CD4-positive, alpha-beta T cell treated with Interleukin-4 for 4 hours (primary cell): Measurements from ENCODE around the gene AKIRIN1.
"Not testable (repeated sequence)": the region's sequence is repeated elsewhere in the genome, so short reads cannot be mapped to it uniquely, and the experiment has no call there.

Experiments used
- DNase-seq: peaks from one replicate; pipeline ENCODE4 v3.0.0-alpha.2; 2020

Gene AKIRIN1

DNA sequence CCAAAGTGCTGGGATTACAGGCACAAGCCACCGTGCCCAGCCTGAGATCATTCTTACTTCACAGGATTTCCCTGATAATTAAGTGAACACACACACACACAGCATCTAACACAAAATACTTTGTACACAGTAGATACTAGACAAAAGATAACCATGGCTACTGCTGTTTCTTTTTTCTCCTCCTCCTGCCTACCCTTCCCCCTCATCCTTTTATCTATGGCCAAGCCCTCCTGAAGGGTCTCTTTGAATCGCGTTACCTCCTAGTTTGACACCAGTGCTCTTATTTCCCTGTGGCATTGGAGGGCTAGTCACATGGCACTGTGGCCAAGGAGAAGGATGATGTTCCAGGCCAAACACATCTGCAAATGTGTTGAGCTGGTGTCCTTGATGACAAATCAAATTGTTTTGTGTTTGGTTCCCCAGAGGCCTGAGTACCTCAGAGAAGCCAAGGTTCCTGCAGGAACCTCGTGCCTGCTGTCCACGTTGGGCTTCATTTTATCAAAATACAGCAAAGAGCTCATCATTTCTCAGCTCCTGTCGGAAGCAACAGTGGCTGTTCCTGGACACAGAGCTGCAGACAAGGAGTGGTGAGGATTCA, 55.6 kb downstream of the AKIRIN1 start:
- DNase-seq, result no peak

DNA sequence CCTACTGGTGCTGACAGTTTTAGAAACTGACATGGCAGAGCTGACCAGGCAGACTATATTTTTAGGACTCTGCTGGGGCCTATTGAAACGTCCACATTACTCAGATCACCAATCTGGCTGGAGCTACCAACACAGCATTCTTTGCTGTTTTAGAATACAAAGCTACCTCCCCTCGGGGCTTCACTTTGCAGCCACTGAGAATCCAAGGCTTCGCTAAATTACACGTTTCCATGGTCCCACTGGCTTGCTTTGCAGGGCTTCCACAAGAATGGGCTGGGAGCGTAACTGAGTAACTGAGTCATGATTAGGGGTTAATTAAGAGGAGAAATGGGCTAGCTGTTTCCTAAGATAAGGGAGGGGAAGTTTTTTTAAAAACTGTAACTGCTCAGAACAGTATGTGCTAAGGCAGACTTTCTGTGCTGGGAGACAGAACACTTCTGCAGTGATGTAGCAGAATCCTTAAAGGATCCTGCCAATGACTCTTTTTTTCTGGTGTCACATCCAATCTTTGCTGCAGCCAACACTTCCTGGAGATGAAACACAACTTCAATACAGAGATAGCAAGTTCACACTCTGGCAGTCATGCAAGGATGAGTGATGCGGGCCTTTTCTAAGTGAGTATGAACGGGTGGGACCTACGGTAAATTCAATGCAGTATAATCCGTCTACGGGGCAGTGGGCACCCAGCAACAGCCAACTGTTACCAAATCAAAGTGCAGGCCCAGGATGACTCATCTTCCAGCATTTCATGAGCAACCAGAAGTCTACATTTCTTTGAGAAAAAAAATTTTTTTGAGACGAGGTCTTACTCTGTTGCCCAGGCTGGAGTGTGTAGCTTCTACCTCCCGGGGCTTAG, 56.5 kb downstream of the AKIRIN1 start:
- no peak for DNase-seq

DNA sequence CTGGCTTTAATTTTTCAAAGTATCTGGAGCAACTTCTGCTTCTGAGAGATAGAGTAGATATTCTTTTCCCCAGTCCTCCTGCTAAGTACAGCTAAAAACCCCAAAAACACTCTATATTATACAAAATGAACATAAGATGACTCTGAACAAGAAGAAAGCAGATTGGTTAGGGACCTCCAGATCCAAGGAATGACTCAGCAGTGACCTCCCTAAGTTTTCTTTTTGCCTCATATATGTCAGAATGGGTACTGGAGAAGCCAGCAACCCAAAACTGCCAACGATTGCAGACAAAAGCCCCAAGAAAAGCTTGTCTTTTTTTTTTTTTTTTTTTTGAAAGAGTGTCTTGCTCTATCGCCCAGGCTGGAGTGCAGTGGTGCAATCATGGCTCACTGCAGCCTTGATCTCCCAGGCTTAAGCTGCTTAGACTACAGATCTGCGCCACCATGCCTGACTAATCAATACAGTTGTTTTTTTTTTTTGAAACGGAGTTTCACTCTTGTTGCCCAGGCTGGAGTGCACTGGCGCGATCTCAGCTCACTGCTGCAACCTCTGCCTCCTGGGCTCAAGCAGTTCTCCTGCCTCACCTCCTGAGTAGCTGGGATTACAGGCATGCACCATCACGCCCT, 57.8 kb downstream of the AKIRIN1 start:
- no peak for DNase-seq

DNA sequence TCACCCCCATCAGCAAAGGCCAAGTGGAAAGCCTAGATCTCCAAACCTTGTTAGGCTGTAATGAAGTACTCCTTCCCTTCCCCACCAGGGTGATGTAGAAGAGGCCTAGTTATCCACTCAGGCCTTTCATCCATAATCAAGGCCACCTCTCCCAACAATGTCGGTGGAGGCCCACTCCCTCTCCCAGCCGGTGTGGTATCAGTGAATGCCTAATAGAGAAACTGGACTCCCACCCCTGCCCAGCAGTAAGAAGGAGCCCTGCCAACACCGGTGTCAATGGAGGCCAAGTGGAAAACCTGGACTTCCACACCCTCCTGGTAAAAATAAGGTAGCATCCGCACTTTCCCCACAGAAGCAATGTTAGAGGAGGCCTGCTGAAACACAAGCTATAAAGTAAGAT, 58.9 kb downstream of the AKIRIN1 start:
- no peak for DNase-seq

DNA sequence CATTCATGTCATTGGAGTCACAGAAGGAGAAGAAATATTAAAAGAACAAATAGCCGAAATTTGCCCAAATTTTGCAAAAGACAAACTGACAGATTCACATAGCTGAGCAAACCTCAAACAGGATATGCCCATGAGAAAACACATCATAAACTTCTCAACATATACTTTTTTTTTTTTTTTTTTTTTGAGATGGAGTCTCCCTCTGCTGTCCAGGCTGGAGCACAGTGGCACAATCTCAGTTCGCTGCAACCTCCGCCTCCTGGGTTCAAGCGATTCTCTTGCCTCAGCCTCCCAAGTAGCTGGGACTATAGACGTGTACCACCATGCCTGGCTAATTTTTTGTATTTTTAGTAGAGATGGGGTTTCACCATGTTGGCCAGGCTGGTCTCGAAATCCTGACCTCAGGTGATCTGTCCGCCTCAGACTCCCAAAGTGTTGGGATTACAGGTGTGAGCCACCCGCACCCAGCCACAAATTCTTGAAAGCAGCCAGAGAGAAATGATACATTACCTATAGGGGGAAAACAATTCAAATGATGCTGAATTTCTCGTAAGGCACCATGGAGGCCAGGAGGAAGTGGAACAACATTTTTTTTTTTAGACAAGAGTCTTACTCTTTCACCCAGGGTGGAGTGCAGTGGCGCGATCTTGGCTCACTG, 60.2 kb downstream of the AKIRIN1 start:
- DNase-seq, result not testable (repeated sequence)

DNA sequence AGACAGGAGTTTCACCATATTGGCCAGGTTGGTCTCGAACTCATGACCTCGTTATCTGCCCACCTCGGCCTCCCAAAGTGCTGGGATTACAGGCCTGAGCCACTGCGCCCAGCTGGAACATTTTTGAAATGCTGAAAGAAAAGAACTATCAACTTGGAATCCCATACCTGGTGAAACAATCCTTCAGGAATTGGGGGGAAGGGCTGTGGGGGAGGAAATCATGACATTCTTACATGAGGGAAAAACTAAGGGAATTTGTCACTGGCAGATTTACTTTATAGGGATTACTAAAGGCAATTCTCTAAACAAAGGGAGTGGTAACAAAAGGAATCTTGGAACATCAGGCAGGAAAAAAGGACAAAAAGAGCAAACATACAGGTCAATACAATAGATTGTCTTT, 60.9 kb downstream of the AKIRIN1 start:
- no peak for DNase-seq

DNA sequence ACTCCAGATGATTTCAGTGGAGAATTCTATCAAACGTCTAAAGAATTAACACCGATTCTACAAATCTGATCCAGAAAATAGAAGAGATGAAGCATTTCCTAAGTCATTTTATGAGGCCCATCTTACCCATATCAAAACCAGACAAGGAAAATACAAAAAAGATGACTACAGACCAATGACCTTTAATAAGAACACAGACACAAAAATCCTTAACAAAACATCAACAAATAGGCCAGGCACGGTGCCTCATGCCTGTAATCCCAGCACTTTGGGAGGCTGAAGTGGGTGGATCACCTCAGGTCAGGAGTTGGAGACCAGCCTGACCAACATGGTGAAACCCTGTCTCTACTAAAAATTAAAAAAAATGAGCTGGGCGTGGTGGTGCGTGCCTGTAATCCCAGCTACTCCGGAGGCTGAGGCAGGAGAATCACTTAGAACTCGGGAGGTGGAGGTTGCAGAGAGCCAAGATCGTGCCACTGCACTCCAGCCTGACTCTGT, 64.2 kb downstream of the AKIRIN1 start:
- not testable (repeated sequence) for DNase-seq
